GM18519 (cell line): Measurements from ENCODE around the gene ABCE1.

ENCODE experiments used
- ATAC-seq: cut with Tn5 transposase; IDR thresholded peaks from one replicate; pipeline ENCODE4 v1.9.1; 2021; ENCODE audit warnings: mild to moderate bottlenecking, moderate library complexity; ENCODE audit not compliant: unreplicated experiment, low FRiP score

The ABCE1 gene

DNA sequence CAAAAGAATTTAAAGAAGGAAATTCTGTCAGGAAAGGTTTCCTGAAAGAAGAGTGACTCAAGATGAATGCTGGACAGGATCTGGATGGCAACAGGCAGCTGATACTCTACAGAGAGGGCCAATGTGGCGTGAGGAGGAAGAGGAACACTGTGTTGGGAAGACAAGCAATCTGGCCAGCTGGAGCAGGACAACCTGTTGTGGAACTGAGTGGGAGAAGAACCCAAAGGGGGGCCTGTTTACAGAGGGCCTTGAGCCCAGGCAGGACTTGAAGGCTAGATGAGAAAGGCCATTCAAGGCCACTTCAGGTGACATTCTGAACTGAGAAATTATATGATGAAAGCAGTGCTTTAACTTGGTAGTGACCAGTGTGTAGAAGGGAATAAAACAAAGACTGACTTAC lies 73.8 kb downstream of the ABCE1 start:
- ATAC-seq: no peak

DNA sequence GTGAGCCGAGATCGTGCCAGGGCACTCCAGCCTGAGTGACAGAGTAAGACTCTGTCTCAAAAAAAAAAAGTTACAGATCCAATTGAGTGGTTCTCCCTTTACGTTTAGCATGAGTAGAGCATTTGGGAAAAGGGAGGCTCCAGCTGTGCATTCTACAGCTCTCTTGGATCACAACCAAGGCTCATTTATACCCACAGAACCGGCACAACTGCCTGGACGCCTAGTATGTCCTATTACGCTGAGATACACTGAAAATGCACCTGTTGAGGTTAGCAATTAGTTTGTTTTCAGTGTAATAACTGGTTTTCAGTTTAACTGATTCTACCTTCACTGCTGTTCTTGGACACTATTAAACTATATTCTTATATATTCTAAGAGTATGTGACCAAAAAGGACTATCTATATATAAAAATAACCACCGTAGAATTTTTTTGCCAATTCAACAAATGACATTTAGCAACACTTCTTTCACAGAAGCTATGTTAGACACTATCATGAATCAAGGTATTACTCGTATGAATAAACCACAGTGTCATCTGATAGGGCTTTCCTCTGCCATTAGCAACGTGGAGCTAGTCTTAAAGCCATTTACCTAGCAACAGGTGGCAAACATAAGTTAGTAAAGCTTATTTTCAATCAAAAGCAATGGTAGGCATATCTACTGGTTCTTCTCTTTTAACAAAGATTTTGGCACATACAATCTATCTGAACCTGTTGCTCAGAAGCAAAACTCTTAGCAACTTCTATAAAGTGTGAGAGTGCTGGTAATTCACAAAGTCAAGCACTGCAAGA lies 78.7 kb downstream of the ABCE1 start:
- ATAC-seq: no peak

DNA sequence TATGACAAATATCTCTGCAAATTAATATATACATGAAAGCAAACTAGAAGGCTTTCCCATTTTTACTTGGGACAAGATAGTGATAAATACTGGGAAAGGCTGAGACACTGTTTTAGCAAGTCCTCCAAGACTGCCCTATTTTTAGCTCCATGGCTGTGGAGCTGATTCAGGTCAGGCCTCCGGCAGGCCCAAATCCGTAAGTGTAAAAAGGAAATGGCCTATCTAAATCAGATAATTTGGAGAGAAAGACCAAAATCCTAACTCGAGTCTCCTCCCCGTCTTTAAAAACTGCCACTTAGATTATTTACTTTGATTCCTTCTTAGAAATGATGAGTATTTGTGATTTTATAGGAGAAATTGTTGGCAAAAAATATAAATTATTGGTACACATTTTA lies 79.4 kb downstream of the ABCE1 start:
- no peak for ATAC-seq

- no peak for ATAC-seq
Measured at GRCh38 chr4:145177906-145178538, 79.9 kb downstream of the ABCE1 start.

DNA sequence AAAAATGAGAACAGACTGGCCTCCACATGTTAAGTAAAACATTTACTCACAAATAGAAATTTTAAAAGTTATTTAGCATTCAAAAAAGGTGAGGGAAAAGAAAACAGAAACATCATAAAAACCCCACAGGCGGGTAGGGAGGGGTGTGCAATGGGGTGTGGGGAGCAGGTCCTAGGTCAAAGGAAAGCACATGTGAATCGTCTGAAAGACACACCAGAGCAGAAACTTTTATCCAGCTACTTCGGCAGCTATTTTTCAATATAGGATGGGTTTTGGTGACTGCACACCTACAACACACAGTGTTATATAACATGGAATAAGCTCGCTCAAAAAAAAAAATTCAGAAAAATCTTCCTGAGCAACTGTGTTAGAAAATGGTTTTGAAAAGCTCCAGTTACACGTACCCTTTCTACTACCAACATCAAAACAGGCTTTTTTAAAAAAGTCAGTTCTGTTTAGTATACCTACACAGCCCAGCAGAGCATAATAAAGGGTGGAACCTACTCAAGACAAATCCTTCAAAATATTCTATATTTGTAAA lies 80.7 kb downstream of the ABCE1 start:
- ATAC-seq: no peak
